HG02884 (cell line): ENCODE measurements around the gene CHRNB2.

Experiments used
- ATAC-seq: cut with Tn5 transposase; IDR thresholded peaks from one replicate; pipeline ENCODE4 v1.9.1; 2021; ENCODE audit warnings: mild to moderate bottlenecking, moderate library complexity; ENCODE audit not compliant: unreplicated experiment

The CHRNB2 gene

DNA sequence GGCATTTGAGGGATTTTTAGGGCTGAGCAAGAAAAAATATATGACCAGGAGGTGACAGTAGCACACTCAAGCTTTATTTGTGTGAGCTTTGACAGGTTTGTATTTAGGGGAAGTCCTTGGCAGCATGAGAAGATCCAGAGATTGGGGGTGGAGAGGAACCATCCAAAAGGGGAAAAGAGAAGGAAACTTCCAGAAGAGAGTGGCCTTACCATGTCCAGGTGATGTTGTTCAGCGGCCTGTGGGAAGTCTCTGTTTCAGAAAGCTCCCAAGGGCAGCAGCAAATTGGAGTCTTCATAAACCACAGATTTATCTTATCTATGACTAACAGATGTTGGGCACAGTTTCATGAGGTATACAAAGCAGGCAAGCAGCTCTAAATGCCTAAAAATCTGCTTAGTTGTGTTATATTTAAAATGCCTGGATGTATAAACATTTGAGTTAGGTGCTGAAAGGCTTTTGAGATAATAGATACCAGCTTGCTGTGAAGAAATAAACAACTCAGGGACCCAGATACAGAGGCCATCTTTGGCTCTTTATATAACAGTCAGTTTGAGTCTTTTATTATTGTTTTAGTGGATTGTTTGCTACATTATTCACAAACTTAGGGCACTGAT lies 61.6 kb downstream of the CHRNB2 start:
- no peak for ATAC-seq
